H9 (cell line): Measurements from ENCODE around the gene IFT27. TPM values are rescaled to one million over a fixed set of nuclear protein-coding genes. Genes with fewer than 3 reads are reported as not detected.

Experiments
- DNase-seq: peaks from one replicate; pipeline ENCODE4 v3.0.0-alpha.2; 2017
- H2AFZ ChIP-seq: one replicate; pipeline ENCODE4 v1.6.1; 2013; ENCODE audit warnings: mild to moderate bottlenecking, low read length, control low read depth, moderate library complexity
- H2AK5ac ChIP-seq: 2 replicates; pipeline ENCODE4 v1.6.1; 2013; ENCODE audit warnings: low read length, control low read depth, mixed read lengths; ENCODE audit not compliant: insufficient read length
- H2BK120ac ChIP-seq: one replicate; pipeline ENCODE4 v1.6.1; 2013; ENCODE audit warnings: low read depth, mild to moderate bottlenecking, low read length, control low read depth, inconsistent platforms; ENCODE audit not compliant: poor library complexity, severe bottlenecking
- H2BK12ac ChIP-seq: 2 replicates; pipeline ENCODE4 v1.6.1; 2013; ENCODE audit warnings: low read length, control low read depth, mixed read lengths, low read depth; ENCODE audit not compliant: insufficient read length
- H2BK15ac ChIP-seq: 2 replicates; pipeline ENCODE4 v1.6.1; 2013; ENCODE audit warnings: low read depth, low read length, control low read depth
- H2BK20ac ChIP-seq: one replicate; pipeline ENCODE4 v1.6.1; 2013; ENCODE audit warnings: low read depth, mild to moderate bottlenecking, low read length, control low read depth, inconsistent platforms; ENCODE audit not compliant: poor library complexity, severe bottlenecking
- H2BK5ac ChIP-seq: 2 replicates; pipeline ENCODE4 v1.6.1; 2013; ENCODE audit warnings: low read length, control low read depth, mixed read lengths; ENCODE audit not compliant: insufficient read length
- H3K14ac ChIP-seq: 2 replicates; pipeline ENCODE4 v1.6.1; 2013; ENCODE audit warnings: low read length, control low read depth; ENCODE audit not compliant: insufficient read depth
- H3K18ac ChIP-seq: 2 replicates; pipeline ENCODE4 v1.6.1; 2013; ENCODE audit warnings: low read depth, mild to moderate bottlenecking, mixed read lengths, low read length, control low read depth; ENCODE audit not compliant: insufficient read length
- H3K23ac ChIP-seq: 2 replicates; pipeline ENCODE4 v1.6.1; 2013; ENCODE audit warnings: low read length, control low read depth, mixed read lengths, low read depth; ENCODE audit not compliant: insufficient read length
- H3K23me2 ChIP-seq: 2 replicates; pipeline ENCODE4 v1.6.1; 2013; ENCODE audit warnings: low read depth, mild to moderate bottlenecking, mixed read lengths, low read length, control low read depth; ENCODE audit not compliant: insufficient read length, poor library complexity, severe bottlenecking
- H3K27ac ChIP-seq: 2 replicates; pipeline ENCODE4 v1.5.1; 2013; ENCODE audit warnings: low read length, control low read depth, mixed read lengths, low read depth; ENCODE audit not compliant: insufficient read length
- H3K27me3 ChIP-seq: 2 replicates; pipeline ENCODE4 v1.6.1; 2013; ENCODE audit warnings: low read length, control low read depth, inconsistent platforms; ENCODE audit not compliant: insufficient read depth
- H3K4ac ChIP-seq: 2 replicates; pipeline ENCODE4 v1.6.1; 2013; ENCODE audit warnings: low read depth, mild to moderate bottlenecking, control low read depth, inconsistent platforms, low read length, moderate library complexity
- H3K4me1 ChIP-seq: 2 replicates; pipeline ENCODE4 v1.6.1; 2013; ENCODE audit warnings: low read length, control low read depth, inconsistent platforms; ENCODE audit not compliant: insufficient read depth
- H3K4me2 ChIP-seq: 2 replicates; pipeline ENCODE4 v1.6.1; 2013; ENCODE audit warnings: low read length, control low read depth, mixed read lengths; ENCODE audit not compliant: insufficient read length, insufficient read depth
- H3K56ac ChIP-seq: 2 replicates; pipeline ENCODE4 v1.6.1; 2013; ENCODE audit warnings: low read depth, mild to moderate bottlenecking, mixed read lengths, low read length, control low read depth; ENCODE audit not compliant: insufficient read length
- H3K79me1 ChIP-seq: 2 replicates; pipeline ENCODE4 v1.6.1; 2013; ENCODE audit warnings: low read depth, mild to moderate bottlenecking, moderate library complexity, low read length, control low read depth, inconsistent platforms; ENCODE audit not compliant: insufficient read depth, poor library complexity, severe bottlenecking
- H3K79me2 ChIP-seq: 2 replicates; pipeline ENCODE4 v1.6.1; 2013; ENCODE audit warnings: low read length, control low read depth, inconsistent platforms; ENCODE audit not compliant: insufficient read depth
- H3K9ac ChIP-seq: 2 replicates; pipeline ENCODE4 v1.6.1; 2013; ENCODE audit warnings: low read length, control low read depth, mixed read lengths; ENCODE audit not compliant: insufficient read length; ENCODE audit errors: extremely low read depth
- H3K9me3 ChIP-seq: one replicate; pipeline ENCODE4 v1.6.1; 2013; ENCODE audit warnings: low read depth, low read length, inconsistent platforms; ENCODE audit not compliant: control insufficient read depth
- H3T11ph ChIP-seq: one replicate; pipeline ENCODE4 v1.6.1; 2013; ENCODE audit warnings: mild to moderate bottlenecking, low read length, control low read depth, inconsistent platforms
- H4K20me1 ChIP-seq: one replicate; pipeline ENCODE4 v1.6.1; 2013; ENCODE audit not compliant: control insufficient read depth, insufficient read length, insufficient read depth
- H4K5ac ChIP-seq: 2 replicates; pipeline ENCODE4 v1.6.1; 2013; ENCODE audit warnings: low read depth, mild to moderate bottlenecking, mixed read lengths, low read length, control low read depth; ENCODE audit not compliant: insufficient read length
- H4K8ac ChIP-seq: replicated peaks from 2 replicates; pipeline ENCODE4 v1.6.1; 2013; ENCODE audit warnings: low read length, control low read depth, mixed read lengths, low read depth; ENCODE audit not compliant: insufficient read length
- H4K91ac ChIP-seq: 2 replicates; pipeline ENCODE4 v1.6.1; 2013; ENCODE audit warnings: low read depth, mild to moderate bottlenecking, moderate library complexity, mixed read lengths, low read length, control low read depth; ENCODE audit not compliant: insufficient read length
- H3K27ac Mint-ChIP-seq, 3 experiments: 2 replicates in 2 of 3; 3 replicates in 1 of 3; pipeline ENCODE4 v1.8.0; 2020 to 2021; ENCODE audit warnings: mixed read lengths in 3 of 3, mild to moderate bottlenecking in 1 of 3, moderate library complexity in 1 of 3
- H3K27me3 Mint-ChIP-seq: 2 replicates; pipeline ENCODE4 v1.8.0; 2021; ENCODE audit warnings: low read depth, mild to moderate bottlenecking, moderate library complexity, mixed read lengths
- H3K36me3 Mint-ChIP-seq, 3 experiments: 2 replicates in 2 of 3; 3 replicates in 1 of 3; pipeline ENCODE4 v1.8.0; 2020 to 2021; ENCODE audit warnings: low read depth in 3 of 3, mixed read lengths in 3 of 3; ENCODE audit not compliant: insufficient read depth in 1 of 3
- H3K4me1 Mint-ChIP-seq, 2 experiments: 2 replicates each; pipeline ENCODE4 v1.8.0; 2020; ENCODE audit warnings: mixed read lengths in 2 of 2
- H3K4me3 Mint-ChIP-seq, 2 experiments: 2 replicates in 1 of 2; 3 replicates in 1 of 2; pipeline ENCODE4 v1.8.0; 2020 to 2021; ENCODE audit warnings: mild to moderate bottlenecking in 2 of 2, mixed read lengths in 2 of 2, moderate library complexity in 1 of 2
- H3K9me3 Mint-ChIP-seq, 2 experiments: 2 replicates in 1 of 2; 3 replicates in 1 of 2; pipeline ENCODE4 v1.8.0; 2020; ENCODE audit warnings: mild to moderate bottlenecking in 2 of 2, mixed read lengths in 2 of 2, moderate library complexity in 1 of 2
- CTCF ChIP-seq: fragments of 200-600 bp; sonication (generic); conservative IDR thresholded peaks from 3 replicates; pipeline ENCODE4 v1.8.0; 2021; ENCODE audit warnings: antibody characterized with exemption, mild to moderate bottlenecking
- WGBS: extraction: QIAGEN DNeasy Blood & Tissue Kit; methylation state at CpG from one replicate; pipeline ENCODE4 v1.1.7; 2013; ENCODE audit warnings: missing lambda C conversion rate, low lambda C conversion rate, mixed read lengths; ENCODE audit not compliant: insufficient read length; ENCODE audit errors: extremely low coverage; 5-methylcytosine and 5-hydroxymethylcytosine counted together
- total RNA-seq: library from RNA; stranded (reverse); gene quantifications from 2 replicates; pipeline ENCODE4 v1.2.1, GENCODE V29; 2021

Gene IFT27
- total RNA-seq, 1 experiment from 2014 or later, result 43.4 TPM

GRCh38 chr22:36756746-36757655, 18.9 kb downstream of the IFT27 start:
- no peak overlapping the region for H2BK12ac ChIP-seq
- H2BK15ac ChIP-seq, result no peak overlapping the region
- no peak overlapping the region for H4K8ac ChIP-seq
- no peak overlapping the region for H2AFZ ChIP-seq
- no peak overlapping the region for H2AK5ac ChIP-seq
- no peak overlapping the region for H3K18ac ChIP-seq
- no peak overlapping the region for H2BK5ac ChIP-seq
- peaks cover 30% of the 10 kb centered on the region for H3K27me3 Mint-ChIP-seq
- no peak overlapping the region for H3K4me3 Mint-ChIP-seq
- H3K9ac ChIP-seq, result no peak overlapping the region
- peak; percentile 25 for DNase-seq
- no peak overlapping the region for H3K14ac ChIP-seq
- H3K27ac ChIP-seq, result no peak overlapping the region
- H3K4ac ChIP-seq, result no peak overlapping the region
- H3K56ac ChIP-seq, result no peak overlapping the region
- no CpG with 5 or more reads among the region's 28 CpGs for WGBS
- no peak overlapping the region for H4K91ac ChIP-seq
- H2BK20ac ChIP-seq, result no peak overlapping the region
- H4K5ac ChIP-seq, result no peak overlapping the region
- H3K79me1 ChIP-seq, result no peaks in the 10 kb centered on the region
- H3K23ac ChIP-seq, result no peak overlapping the region
- H3T11ph ChIP-seq, result no peak overlapping the region
- no peaks in the 10 kb centered on the region for H3K9me3 ChIP-seq
- H3K4me1 Mint-ChIP-seq, result peaks cover 2 to 21% of the 10 kb centered on the region in 2 experiments; a peak in 3 of 4 replicates
- no peaks in the 10 kb centered on the region for H4K20me1 ChIP-seq
- no peaks in the 10 kb centered on the region for H3K79me2 ChIP-seq
- H3K27me3 ChIP-seq, result no peaks in the 10 kb centered on the region; the same call in 1 of the 2 replicates
- no peak overlapping the region for H2BK120ac ChIP-seq
- H3K4me2 ChIP-seq, result no peak overlapping the region
- H3K27ac Mint-ChIP-seq, result peak overlapping the region in 2 of 3 experiments; percentile 44 to 50; a peak in 2 of 7 replicates
- H3K4me1 ChIP-seq, result no peaks in the 10 kb centered on the region
- H3K23me2 ChIP-seq, result no peaks in the 10 kb centered on the region
- H3K36me3 Mint-ChIP-seq, result 0 out of 7 replicates have a peak, but pooled peaks cover 0 to 3% (median 0%) of the 10 kb centered on the region in 3 experiments
- H3K9me3 Mint-ChIP-seq, result no peaks in the 10 kb centered on the region; a peak in 1 of 5 replicates
- TF ChIP-seq CTCF, result no peak
